D341Med (cell line): Measurements from ENCODE around the gene PTPN9.
"Not testable (repeated sequence)": the region's sequence is repeated elsewhere in the genome, so short reads cannot be mapped to it uniquely, and the experiment has no call there.

Experiments
- DNase-seq: peaks from one replicate; pipeline ENCODE4 v3.0.0; 2012; ENCODE audit warnings: low spot score

The PTPN9 gene

DNA sequence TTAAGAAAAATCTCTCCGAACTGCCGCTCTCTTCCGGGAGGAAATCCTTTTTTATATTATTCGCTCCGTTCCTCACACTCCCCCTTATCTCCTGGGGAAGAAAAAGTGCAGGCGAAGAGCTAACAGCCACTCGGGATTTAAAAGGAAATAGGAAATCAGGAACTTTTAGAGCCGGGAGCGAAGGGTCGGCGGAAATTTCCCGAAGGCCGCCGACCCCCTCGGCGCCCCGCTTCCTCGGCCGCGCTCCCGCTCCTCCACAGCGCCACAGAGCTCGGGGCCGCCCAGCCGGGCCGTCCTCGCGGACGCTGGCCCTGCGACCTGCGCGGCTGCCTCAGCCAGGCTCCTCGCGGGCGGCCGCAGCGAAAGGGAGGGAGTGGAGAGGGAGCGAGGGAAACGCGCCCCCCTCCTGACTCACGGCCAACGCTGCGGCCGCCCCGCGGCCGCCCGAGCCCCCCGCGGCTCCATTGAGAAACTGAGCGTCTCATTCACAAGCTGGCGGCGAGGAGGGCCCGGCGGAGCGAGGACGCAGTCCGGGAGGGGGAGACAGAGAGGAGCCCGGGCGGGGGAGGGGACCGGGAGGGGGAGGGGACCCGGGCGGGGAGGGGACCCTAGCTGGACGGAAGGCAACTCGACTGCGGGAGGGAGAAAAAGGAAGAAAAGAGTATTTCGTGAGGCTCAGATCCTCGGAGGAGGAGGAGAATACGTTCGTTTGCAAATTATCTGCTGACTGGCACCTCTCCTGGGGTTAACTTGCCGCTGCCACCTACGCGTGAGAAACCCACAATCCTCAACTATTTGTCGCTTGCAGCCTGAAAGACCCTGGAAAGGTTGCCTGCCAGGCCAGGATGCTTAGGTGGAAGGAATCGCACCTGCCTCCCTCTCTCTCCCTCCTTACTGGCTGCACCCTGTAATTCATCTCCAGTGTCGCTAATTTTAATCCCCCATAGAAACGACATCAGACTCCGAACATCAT lies at the start of gene PTPN9:
Gene PTPN9 (minus strand): TSS at position 368 of the 973 bp plus-strand sequence. CDS start 539 bp downstream, outside the sequence.
- peak; percentile 89 for DNase-seq

- peak; percentile 97 for DNase-seq
Observed at GRCh38 chr15:75625542-75626347, 46.6 kb upstream of the PTPN9 start, which contains the start of gene SNUPN. Gene SNUPN, minus strand, starts transcription at chr15:75625725. Its CDS starts 4,674 bp downstream, at chr15:75621051.

DNA sequence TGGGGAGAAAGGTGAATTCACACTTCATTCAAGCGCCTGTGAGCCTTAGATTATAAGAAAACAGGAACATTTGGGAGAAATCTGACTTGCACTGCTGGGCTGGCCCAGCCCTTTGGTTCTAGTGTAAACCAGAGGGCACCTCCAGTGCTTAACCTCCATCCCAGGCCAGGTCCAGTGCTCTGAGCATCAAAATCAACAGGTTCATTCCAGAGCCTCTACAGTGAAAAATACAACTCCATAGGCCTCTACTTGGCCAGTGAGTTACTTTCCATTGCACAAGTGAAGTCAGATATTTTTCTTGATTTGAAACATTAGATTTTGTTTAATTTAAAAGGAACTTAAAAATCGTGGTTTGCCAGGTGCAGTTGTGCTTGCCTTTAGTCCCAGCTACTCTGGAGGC lies 43.4 kb upstream of the PTPN9 start:
- DNase-seq = no peak

DNA sequence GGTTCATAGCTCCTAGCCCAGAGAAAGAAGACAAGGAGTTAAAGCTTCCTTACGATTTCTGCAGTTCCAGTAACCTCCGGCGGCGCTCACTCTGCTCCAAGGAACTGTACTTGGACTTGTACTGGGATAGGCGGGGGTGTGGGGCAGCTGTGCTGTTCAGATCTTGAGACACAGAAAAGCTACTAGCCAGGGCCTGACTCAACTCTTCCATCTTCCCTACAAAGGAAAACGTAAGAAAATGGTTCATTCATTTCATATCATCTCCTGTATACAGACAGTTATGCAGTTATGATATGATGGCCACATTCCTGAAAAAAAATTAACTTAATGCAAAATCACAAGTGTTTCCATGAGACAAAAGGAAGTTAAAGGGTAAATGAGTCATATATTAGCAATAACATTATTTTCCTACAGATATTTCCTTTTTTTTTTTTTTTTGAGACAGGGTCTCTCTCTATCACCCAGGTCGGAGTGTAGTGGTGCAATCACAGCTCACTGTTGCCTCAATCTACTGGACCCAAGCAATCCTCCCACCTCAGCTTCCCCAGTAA lies 41.8 kb upstream of the PTPN9 start:
- DNase-seq = no peak

- DNase-seq = no peak
Observed at GRCh38 chr15:75620058-75620820, 41.1 kb upstream of the PTPN9 start.

- DNase-seq = no peak
Observed at GRCh38 chr15:75616766-75617165, 37.7 kb upstream of the PTPN9 start.

GRCh38 chr15:75606711-75607699 lies 27.9 kb upstream of the PTPN9 start:
- DNase-seq = no peak

- no peak for DNase-seq
Observed at GRCh38 chr15:75606026-75606425, 26.9 kb upstream of the PTPN9 start.

DNA sequence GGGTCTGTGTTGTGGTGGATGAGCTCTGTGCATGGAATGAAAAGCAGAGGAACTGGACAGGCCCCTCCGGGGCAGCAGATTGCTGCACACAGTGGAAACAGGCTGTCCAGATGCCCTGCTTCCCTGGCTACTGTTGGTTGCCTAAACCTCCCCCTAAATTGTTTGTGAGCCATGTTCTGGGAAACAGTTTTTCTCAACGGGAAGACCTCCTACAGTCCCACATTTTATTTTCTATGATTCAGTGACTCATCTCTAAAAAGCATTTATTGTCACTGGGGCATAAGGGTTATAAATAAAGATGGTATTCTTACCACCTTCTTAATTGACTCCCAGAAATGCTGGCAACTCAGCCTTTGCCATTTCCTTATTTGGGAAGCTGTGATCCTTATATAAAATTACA lies 20.3 kb upstream of the PTPN9 start:
- no peak for DNase-seq

- DNase-seq = no peak
Observed at GRCh38 chr15:75598361-75598760, 19.2 kb upstream of the PTPN9 start.

DNA sequence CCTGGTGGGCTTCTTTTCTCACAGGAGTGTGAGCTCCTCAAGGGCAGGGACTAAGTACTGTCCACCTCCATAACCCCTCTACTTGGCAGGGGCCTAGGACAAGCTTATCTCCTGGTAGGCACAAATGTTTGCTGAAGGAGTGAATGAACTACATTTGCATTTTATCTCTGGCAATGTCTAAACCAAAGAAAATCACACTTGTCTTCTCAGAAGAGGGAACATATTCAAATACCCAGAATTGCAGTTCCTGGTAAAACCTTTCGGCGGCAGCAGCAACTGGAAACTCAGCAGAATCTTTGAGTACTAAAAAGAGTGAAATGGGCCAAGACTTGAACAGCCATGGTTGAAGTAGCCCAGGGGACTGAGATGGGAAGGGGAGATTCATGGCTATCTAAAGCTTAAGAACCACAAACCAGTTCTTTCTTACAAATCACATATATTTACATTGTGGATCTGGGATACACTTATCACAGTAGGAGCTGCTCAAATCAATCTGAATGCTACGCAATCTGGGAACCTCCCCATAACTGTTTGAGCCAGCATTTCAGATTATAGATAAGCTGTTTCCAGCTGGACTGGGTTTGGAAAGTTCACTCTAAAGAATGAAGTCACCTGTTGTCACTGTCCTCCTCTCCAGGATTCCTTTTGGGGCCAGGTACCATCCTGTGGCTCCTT lies 18.7 kb upstream of the PTPN9 start:
- no peak for DNase-seq

DNA sequence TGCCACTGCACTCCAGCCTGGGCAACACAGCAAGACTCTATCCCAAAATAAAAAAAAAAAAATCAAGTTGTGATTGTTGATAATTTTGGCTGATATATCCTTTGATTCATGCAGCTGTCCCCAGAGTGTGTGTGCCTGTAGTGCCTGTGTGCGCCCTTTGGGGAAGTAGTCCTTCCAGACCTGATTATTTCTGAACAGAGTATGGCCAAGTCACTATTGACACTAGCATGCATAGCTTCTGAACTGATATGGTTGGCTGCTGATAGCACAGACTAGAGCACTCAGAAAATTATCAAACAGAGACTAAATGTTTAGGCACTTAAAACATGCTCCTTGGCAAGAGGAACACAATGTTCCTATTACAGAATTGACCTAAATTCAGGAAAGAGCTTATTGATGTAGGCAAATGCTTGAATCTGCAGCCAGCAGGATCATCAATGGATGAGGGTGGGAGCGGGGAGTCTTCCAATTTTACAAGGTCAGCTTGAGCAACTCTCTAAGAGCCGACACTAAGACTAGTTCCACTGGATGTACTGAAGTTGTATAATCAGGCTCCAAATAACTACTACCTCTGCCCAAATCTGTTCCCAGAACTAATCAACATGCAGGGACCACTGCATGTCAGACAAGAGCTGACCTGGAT lies 17.7 kb upstream of the PTPN9 start:
- no peak for DNase-seq

DNA sequence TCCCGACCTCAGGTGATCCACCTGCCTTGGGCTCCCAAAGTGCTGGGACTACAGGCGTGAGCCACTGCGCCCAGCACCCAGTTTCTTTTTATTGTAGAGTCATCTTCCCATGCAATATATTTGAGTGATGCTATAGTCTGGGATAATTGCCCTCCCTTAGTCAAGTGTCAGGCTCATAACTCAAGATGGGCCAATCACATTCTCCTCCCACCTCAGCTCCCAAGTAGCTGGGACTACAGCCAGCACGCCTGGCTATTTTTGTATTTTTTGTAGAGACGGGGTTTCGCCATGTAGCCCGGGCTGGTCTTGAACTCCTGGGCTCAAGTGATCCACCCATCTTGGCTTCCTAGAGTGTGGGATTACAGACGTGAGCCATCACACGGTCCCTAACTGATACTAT lies 15.2 kb upstream of the PTPN9 start:
- no peak for DNase-seq

- DNase-seq = no peak
Observed at GRCh38 chr15:75591655-75592364, 12.7 kb upstream of the PTPN9 start.

DNA sequence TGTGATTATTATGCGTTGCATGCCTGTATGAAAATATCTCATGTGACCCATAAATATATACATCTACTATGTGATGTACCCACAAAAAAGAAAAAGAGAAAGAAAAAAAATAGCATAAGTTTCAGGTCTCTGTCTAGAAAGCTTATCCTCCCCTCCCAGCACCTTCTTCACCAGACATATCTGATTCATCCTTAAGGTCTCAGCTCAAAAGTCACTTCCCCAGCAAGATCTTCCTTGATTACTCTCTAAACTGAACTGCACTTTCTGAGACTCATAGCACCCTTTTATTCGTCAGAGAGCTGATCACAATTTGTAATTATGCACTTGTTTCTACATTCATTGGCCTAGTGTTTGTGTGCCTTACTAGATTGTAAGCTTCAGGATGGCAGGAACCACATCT lies 11.1 kb upstream of the PTPN9 start:
- DNase-seq = no peak

GRCh38 chr15:75589071-75589470 lies 10.0 kb upstream of the PTPN9 start:
- no peak for DNase-seq

- DNase-seq = not testable (repeated sequence)
Observed at GRCh38 chr15:75586422-75586821, 7.3 kb upstream of the PTPN9 start.

- no peak for DNase-seq
Observed at GRCh38 chr15:75584121-75584520, 5.0 kb upstream of the PTPN9 start.

DNA sequence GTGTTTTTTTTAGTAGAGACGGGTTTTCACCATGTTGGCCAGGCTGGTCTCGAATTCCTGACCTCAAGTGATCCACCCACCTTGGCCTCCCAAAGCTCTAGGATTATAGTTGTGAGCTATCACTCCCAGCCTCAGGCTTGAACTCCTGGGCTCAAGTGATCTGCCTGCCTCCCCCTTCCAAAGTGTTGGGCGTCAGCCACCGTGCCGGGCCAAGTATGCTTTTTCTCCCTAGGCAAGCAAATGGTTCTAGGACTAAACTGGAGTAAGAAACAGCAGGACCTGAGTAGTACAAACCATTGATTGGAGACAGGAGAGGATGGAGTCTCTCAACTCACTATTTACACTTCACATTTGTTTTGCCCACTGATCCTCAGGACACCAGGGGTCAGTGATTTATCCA lies 4.6 kb upstream of the PTPN9 start:
- DNase-seq = no peak
